CD14-positive monocyte (primary cell): ENCODE measurements around the gene ACSL6. TPM values are rescaled to one million over a fixed set of nuclear protein-coding genes. Genes with fewer than 3 reads are reported as not detected.

Experiments
- DNase-seq, 3 donors: peaks; one replicate each; pipeline ENCODE4 v3.0.0-alpha.2; 2011 to 2022
- H2AFZ ChIP-seq: 2 replicates; pipeline ENCODE4 v1.6.0; 2012; ENCODE audit warnings: mild to moderate bottlenecking, low read depth, low read length, inconsistent platforms; ENCODE audit not compliant: insufficient read depth, poor library complexity, severe bottlenecking
- H3K27ac ChIP-seq, 2 donors: 1 replicate in 1 of 2; 2 replicates in 1 of 2; pipeline ENCODE4 v1.5.1; 2012 to 2013; ENCODE audit warnings: low read length in 2 of 2, control low read depth in 1 of 2, inconsistent platforms in 1 of 2, low read depth in 1 of 2, mild to moderate bottlenecking in 1 of 2
- H3K27me3 ChIP-seq, 2 donors: one replicate each; pipeline versions ENCODE4 v1.6.0 to v1.6.1; 2011 to 2013; ENCODE audit warnings: low read length in 2 of 2; ENCODE audit not compliant: control insufficient read depth in 2 of 2, insufficient read depth in 2 of 2
- H3K36me3 ChIP-seq, 2 donors: replicated peaks in 1 of 2; 1 replicate in 1 of 2; 2 replicates in 1 of 2; pipeline versions ENCODE4 v1.5.1 to v1.6.1; 2012 to 2013; ENCODE audit warnings: low read length in 2 of 2, control low read depth in 1 of 2, inconsistent platforms in 1 of 2, mild to moderate bottlenecking in 1 of 2; ENCODE audit not compliant: insufficient read depth in 2 of 2, control insufficient read depth in 1 of 2
- H3K4me1 ChIP-seq, 2 donors: 1 replicate in 1 of 2; 2 replicates in 1 of 2; pipeline versions ENCODE4 v1.5.1 to v1.6.1; 2012 to 2013; ENCODE audit warnings: low read length in 2 of 2, control low read depth in 1 of 2, inconsistent platforms in 1 of 2, mild to moderate bottlenecking in 1 of 2, moderate library complexity in 1 of 2; ENCODE audit not compliant: insufficient read depth in 2 of 2, control insufficient read depth in 1 of 2
- H3K4me2 ChIP-seq: replicated peaks from 2 replicates; pipeline ENCODE3; 2012; ENCODE audit warnings: low read length, moderate library complexity, mild to moderate bottlenecking; ENCODE audit not compliant: poor library complexity, severe bottlenecking; ENCODE audit errors: extremely low read depth
- H3K4me3 ChIP-seq, 3 experiments: fragments of 200-600 bp in 1 of 3; sonication (generic) in 1 of 3; replicated peaks in 1 of 3; 1 replicate in 2 of 3; 2 replicates in 1 of 3; pipeline ENCODE4 v1.5.1; 2011 to 2013; ENCODE audit warnings: low read length in 3 of 3, mild to moderate bottlenecking in 3 of 3, control low read depth in 2 of 3, low read depth in 2 of 3, inconsistent platforms in 1 of 3, moderate library complexity in 1 of 3
- H3K79me2 ChIP-seq: 2 replicates; pipeline ENCODE4 v1.6.0; 2012; ENCODE audit warnings: mild to moderate bottlenecking, control low read depth, inconsistent platforms, low read length, moderate library complexity; ENCODE audit not compliant: insufficient read depth
- H3K9ac ChIP-seq: 2 replicates; pipeline ENCODE4 v1.6.0; 2017; ENCODE audit warnings: low read length, mild to moderate bottlenecking; ENCODE audit not compliant: insufficient read depth, poor library complexity, severe bottlenecking
- H3K9me3 ChIP-seq, 2 donors: replicated peaks in 1 of 2; 1 replicate in 1 of 2; 2 replicates in 1 of 2; pipeline versions ENCODE4 v1.5.1 to v1.6.1; 2012 to 2013; ENCODE audit warnings: low read length in 2 of 2, control low read depth in 1 of 2; ENCODE audit not compliant: control insufficient read depth in 1 of 2, insufficient read depth in 1 of 2
- H4K20me1 ChIP-seq: 2 replicates; pipeline ENCODE4 v1.6.0; 2012; ENCODE audit warnings: mild to moderate bottlenecking, low read length, control low read depth, moderate library complexity; ENCODE audit not compliant: insufficient read depth
- H3K27ac Mint-ChIP-seq, 7 donors: one replicate each; pipeline ENCODE4 v1.8.0; 2020; ENCODE audit warnings: mild to moderate bottlenecking in 7 of 7, mixed read lengths in 7 of 7, moderate library complexity in 6 of 7, inconsistent platforms in 2 of 7
- H3K27me3 Mint-ChIP-seq, 3 donors: one replicate each; pipeline ENCODE4 v1.8.0; 2021 to 2022; ENCODE audit warnings: low read depth in 3 of 3, mild to moderate bottlenecking in 3 of 3, mixed read lengths in 3 of 3, moderate library complexity in 3 of 3, inconsistent platforms in 1 of 3
- H3K36me3 Mint-ChIP-seq, 2 donors: one replicate each; pipeline ENCODE4 v1.8.0; 2020; ENCODE audit warnings: mixed read lengths in 2 of 2, inconsistent platforms in 1 of 2, mild to moderate bottlenecking in 1 of 2
- H3K4me1 Mint-ChIP-seq: one replicate; pipeline ENCODE4 v1.8.0; 2020; ENCODE audit warnings: mild to moderate bottlenecking, mixed read lengths
- H3K4me3 Mint-ChIP-seq, 2 donors: one replicate each; pipeline ENCODE4 v1.8.0; 2020; ENCODE audit warnings: mild to moderate bottlenecking in 2 of 2, mixed read lengths in 2 of 2, moderate library complexity in 1 of 2
- H3K9me3 Mint-ChIP-seq, 7 donors: one replicate each; pipeline ENCODE4 v1.8.0; 2020 to 2022; ENCODE audit warnings: mixed read lengths in 7 of 7, mild to moderate bottlenecking in 6 of 7, moderate library complexity in 6 of 7, inconsistent platforms in 2 of 7
- CTCF ChIP-seq: fragments of 200-600 bp; IDR thresholded peaks from one replicate; pipeline ENCODE4 v1.8.0; 2022; ENCODE audit warnings: antibody characterized with exemption, mild to moderate bottlenecking
- WGBS: methylation state at CpG from one replicate; pipeline ENCODE4 v1.1.5; 2013; ENCODE audit warnings: missing lambda C conversion rate; ENCODE audit not compliant: insufficient coverage; 5-methylcytosine and 5-hydroxymethylcytosine counted together
- intact Hi-C, 2 donors: fragments of 100-400 bp; cut with micrococcal nuclease; formaldehyde crosslinking; loops; one replicate each; pipeline versions ENCODE4 v1.15.0 to v1.15.1; 2023
- polyA plus RNA-seq, 3 donors: library from polyadenylated mRNA; depleted of rRNA in 1 of 3; unstranded in 2 of 3; stranded (reverse) in 1 of 3; fragments of 300-500 nt in 2 of 3; fragments of >200 nt in 1 of 3; fragmentation: Illumina TruSeq in 2 of 3; gene quantifications; 1 replicate in 2 of 3; 2 replicates in 1 of 3; pipeline ENCODE4 v1.2.3, GENCODE V29; 2012 to 2021

ACSL6 gene
- polyA plus RNA-seq, 3 donors = 0.45 TPM; not detected in 2

GRCh38 chr5:131959906-131960305 lies 51.6 kb downstream of the ACSL6 start:
- Histone ChIP-seq H3K27ac (no peak overlapping the region), H3K9me3 (no peaks in the 10 kb centered on the region), H3K9ac (no peak overlapping the region), H4K20me1 (no peaks in the 10 kb centered on the region), H3K79me2 (no peaks in the 10 kb centered on the region), H3K4me2 (no peak overlapping the region), H3K36me3 (no peaks in the 10 kb centered on the region), H2AFZ (no peak overlapping the region), H3K27me3 (no peaks in the 10 kb centered on the region), H3K4me1 (no peaks in the 10 kb centered on the region), H3K4me3 (no peak overlapping the region)
- WGBS = no CpG with 5 or more reads among the region's 3 CpGs
- no peak overlapping the region for H3K27ac Mint-ChIP-seq
- no peak for TF ChIP-seq CTCF
- no peaks in the 10 kb centered on the region for H3K9me3 Mint-ChIP-seq
- peaks cover 0 to 7% (median 3%) of the 10 kb centered on the region in 3 donors for H3K27me3 Mint-ChIP-seq
- DNase-seq = no peak
- no peaks in the 10 kb centered on the region for H3K4me1 Mint-ChIP-seq
- intact Hi-C loops = no loop called here
- H3K4me3 Mint-ChIP-seq = no peak overlapping the region
- H3K36me3 Mint-ChIP-seq = no peaks in the 10 kb centered on the region

- H3K4me2 ChIP-seq = no peak overlapping the region
- H3K36me3 Mint-ChIP-seq = no peaks in the 10 kb centered on the region
- H3K27ac Mint-ChIP-seq = no peak overlapping the region
- H3K9me3 Mint-ChIP-seq = peaks cover 0 to 4% (median 0%) of the 10 kb centered on the region in 7 donors
- H2AFZ ChIP-seq = no peak overlapping the region
- intact Hi-C loops = no loop called here
- H3K9me3 ChIP-seq = no peaks in the 10 kb centered on the region
- H3K4me3 Mint-ChIP-seq = no peak overlapping the region
- H3K4me1 Mint-ChIP-seq = no peaks in the 10 kb centered on the region
- DNase-seq = no peak
- no peaks in the 10 kb centered on the region for H3K36me3 ChIP-seq
- H3K4me3 ChIP-seq = no peak overlapping the region
- peaks cover 0 to 7% (median 6%) of the 10 kb centered on the region in 3 donors for H3K27me3 Mint-ChIP-seq
- H3K4me1 ChIP-seq = no peaks in the 10 kb centered on the region
- 100% methylated on average over 3 of the region's 5 CpGs for WGBS
- no peaks in the 10 kb centered on the region for H3K79me2 ChIP-seq
- TF ChIP-seq CTCF = no peak
- no peaks in the 10 kb centered on the region for H4K20me1 ChIP-seq
- H3K27me3 ChIP-seq = peaks cover 0 to 2% of the 10 kb centered on the region in 2 donors
- H3K27ac ChIP-seq = no peak overlapping the region
- H3K9ac ChIP-seq = no peak overlapping the region
Measured at GRCh38 chr5:131959136-131959535, 52.3 kb downstream of the ACSL6 start.
